ENCODE results near the gene TEX19.
"Not testable (repeated sequence)": the region's sequence is repeated elsewhere in the genome, so short reads cannot be mapped to it uniquely, and the experiment has no call there.

TEX19 gene

GRCh38 chr17:82378741-82379021 lies 19.6 kb downstream of the TEX19 start:
- DNase-seq: no peak

GRCh38 chr17:82380860-82381702 lies 22.0 kb downstream of the TEX19 start:
- no peak for DNase-seq

- DNase-seq: not testable (repeated sequence)
Measured at GRCh38 chr17:82381703-82382009, 22.6 kb downstream of the TEX19 start.

GRCh38 chr17:82382220-82382932 lies 23.3 kb downstream of the TEX19 start:
- not testable (repeated sequence) for DNase-seq

GRCh38 chr17:82382933-82383255 lies 23.8 kb downstream of the TEX19 start:
- DNase-seq: no peak

GRCh38 chr17:82383411-82383810 lies 24.4 kb downstream of the TEX19 start:
- DNase-seq: no peak

GRCh38 chr17:82384051-82384729 lies 25.1 kb downstream of the TEX19 start:
- DNase-seq: no peak

GRCh38 chr17:82384730-82385481 lies 25.9 kb downstream of the TEX19 start:
- DNase-seq: no peak

GRCh38 chr17:82385559-82386254 lies 26.7 kb downstream of the TEX19 start:
- no peak for DNase-seq

- DNase-seq: no peak
Measured at GRCh38 chr17:82386255-82386831, 27.3 kb downstream of the TEX19 start.

GRCh38 chr17:82386881-82387704 lies 28.0 kb downstream of the TEX19 start:
- no peak for DNase-seq

- DNase-seq: no peak
Measured at GRCh38 chr17:82387705-82388106, 28.7 kb downstream of the TEX19 start.

GRCh38 chr17:82388223-82388921 lies 29.3 kb downstream of the TEX19 start:
- no peak for DNase-seq

GRCh38 chr17:82388922-82389283 lies 29.9 kb downstream of the TEX19 start:
- no peak for DNase-seq

- no peak for DNase-seq
Measured at GRCh38 chr17:82389379-82389778, 30.3 kb downstream of the TEX19 start.

GRCh38 chr17:82390015-82390859 lies 31.2 kb downstream of the TEX19 start:
- DNase-seq: no peak

GRCh38 chr17:82390860-82391435 lies 31.9 kb downstream of the TEX19 start:
- DNase-seq: no peak

GRCh38 chr17:82391496-82392066 lies 32.5 kb downstream of the TEX19 start:
- DNase-seq: no peak

GRCh38 chr17:82392209-82392920 lies 33.3 kb downstream of the TEX19 start:
- DNase-seq: no peak

Data from GDM1 (cell line).